Small intestine (tissue), 7 donors: ENCODE measurements around the gene DNAJC6. TPM values are rescaled to one million over a fixed set of nuclear protein-coding genes. Genes with fewer than 3 reads are reported as not detected.
"Not testable (repeated sequence)": the region's sequence is repeated elsewhere in the genome, so short reads cannot be mapped to it uniquely, and the experiment has no call there.

Experiments used
- DNase-seq, 2 donors: peaks; one replicate each; pipeline versions ENCODE4 v3.0.0 to v3.0.0-alpha.2; 2013
- FAIRE-seq: peaks from 2 replicates; lab custom pipeline; 2012; peaks lifted over from hg19 to GRCh38; lab: Jason Lieb, UNC
- H3K27ac ChIP-seq, 3 donors: one replicate each; pipeline ENCODE4 v1.5.1; 2013; ENCODE audit warnings: low read length in 2 of 3, mild to moderate bottlenecking in 2 of 3, control low read depth in 1 of 3, inconsistent platforms in 1 of 3, low read depth in 1 of 3, moderate library complexity in 1 of 3
- H3K27me3 ChIP-seq, 3 donors: one replicate each; pipeline ENCODE4 v1.6.1; 2013; ENCODE audit warnings: low read length in 3 of 3, inconsistent platforms in 1 of 3; ENCODE audit not compliant: control insufficient read depth in 3 of 3, insufficient read depth in 3 of 3
- H3K36me3 ChIP-seq, 3 donors: one replicate each; pipeline ENCODE4 v1.6.1; 2013; ENCODE audit warnings: low read length in 3 of 3, inconsistent platforms in 1 of 3, low read depth in 1 of 3, mild to moderate bottlenecking in 1 of 3, moderate library complexity in 1 of 3; ENCODE audit not compliant: control insufficient read depth in 3 of 3, insufficient read depth in 2 of 3
- H3K4me1 ChIP-seq, 3 donors: one replicate each; pipeline ENCODE4 v1.6.1; 2013; ENCODE audit warnings: low read length in 2 of 3, inconsistent platforms in 1 of 3, low read depth in 1 of 3, mild to moderate bottlenecking in 1 of 3, moderate library complexity in 1 of 3; ENCODE audit not compliant: control insufficient read depth in 3 of 3, insufficient read depth in 2 of 3
- H3K4me3 ChIP-seq, 3 donors: one replicate each; pipeline ENCODE4 v1.5.1; 2013; ENCODE audit warnings: low read length in 3 of 3, control low read depth in 1 of 3, inconsistent platforms in 1 of 3, low read depth in 1 of 3, mild to moderate bottlenecking in 1 of 3, moderate library complexity in 1 of 3
- H3K9me3 ChIP-seq, 2 donors: one replicate each; pipeline ENCODE4 v1.6.1; 2013; ENCODE audit warnings: low read depth in 1 of 2, low read length in 1 of 2; ENCODE audit not compliant: control insufficient read depth in 2 of 2, insufficient read depth in 1 of 2
- WGBS, 3 donors: extraction: QIAGEN DNeasy Blood & Tissue Kit; methylation state at CpG; one replicate each; pipeline ENCODE4 v1.1.7; 2013; 5-methylcytosine and 5-hydroxymethylcytosine counted together
- polyA plus RNA-seq, 4 donors: library from polyadenylated mRNA; stranded (reverse) in 3 of 4; unstranded in 1 of 4; fragments of 200-250 nt in 3 of 4; fragments of 120-200 nt in 1 of 4; gene quantifications; one replicate each; pipeline versions ENCODE4 v1.2.1 to v1.2.3, GENCODE V29; 2013
- donor health status: healthy with polysubstance abuse.
- donor health status: control.
- donor health status: control.
- donor health status: Bipolar disorder and iron deficiency.
- donor health status: healthy.

DNAJC6 gene
- polyA plus RNA-seq, 4 donors = 0.22 to 3.1 (median 1.4) TPM

- Histone ChIP-seq H3K27ac (no peak overlapping the region), H3K36me3 (no peaks in the 10 kb centered on the region), H3K4me1 (no peaks in the 10 kb centered on the region), H3K27me3 (peaks cover 0 to 3% (median 0%) of the 10 kb centered on the region in 3 donors), H3K9me3 (no peaks in the 10 kb centered on the region), H3K4me3 (no peak overlapping the region)
- FAIRE-seq (no peak), DNase-seq (no peak)
- WGBS, 3 donors = 53 to 80% (median 69%) methylated on average over 5 of the region's 5 CpGs
Observed at GRCh38 chr1:65279070-65279779, 30.1 kb upstream of the DNAJC6 start.

- H3K4me1 ChIP-seq = no peaks in the 10 kb centered on the region
- H3K27me3 ChIP-seq = peaks cover 0 to 3% (median 0%) of the 10 kb centered on the region in 3 donors
- no peaks in the 10 kb centered on the region for H3K9me3 ChIP-seq
- H3K36me3 ChIP-seq = no peaks in the 10 kb centered on the region
- H3K4me3 ChIP-seq = no peak overlapping the region
- FAIRE-seq (no peak), DNase-seq (no peak)
- H3K27ac ChIP-seq = no peak overlapping the region
- WGBS, 3 donors = 78 to 90% (median 90%) methylated on average over 6 of the region's 6 CpGs
Observed at GRCh38 chr1:65281846-65282245, 27.5 kb upstream of the DNAJC6 start.

GRCh38 chr1:65284229-65284628, 25.1 kb upstream of the DNAJC6 start:
- 81 to 87% (median 86%) methylated on average over 3 of the region's 3 CpGs for WGBS, 3 donors
- H3K4me1 ChIP-seq = no peaks in the 10 kb centered on the region
- H3K27ac ChIP-seq = no peak overlapping the region
- H3K36me3 ChIP-seq = no peaks in the 10 kb centered on the region
- H3K4me3 ChIP-seq = no peak overlapping the region
- FAIRE-seq = no peak
- no peaks in the 10 kb centered on the region for H3K9me3 ChIP-seq
- H3K27me3 ChIP-seq = no peaks in the 10 kb centered on the region
- no peak for DNase-seq

GRCh38 chr1:65289449-65289848, 19.9 kb upstream of the DNAJC6 start:
- no peak overlapping the region for H3K4me3 ChIP-seq
- no peaks in the 10 kb centered on the region for H3K36me3 ChIP-seq
- FAIRE-seq (no peak), DNase-seq (no peak)
- H3K27ac ChIP-seq = no peak overlapping the region
- H3K27me3 ChIP-seq = no peaks in the 10 kb centered on the region
- H3K4me1 ChIP-seq = no peaks in the 10 kb centered on the region
- no peaks in the 10 kb centered on the region for H3K9me3 ChIP-seq

- not testable (repeated sequence) for H3K4me1 ChIP-seq, H3K9me3 ChIP-seq, FAIRE-seq, DNase-seq, H3K27ac ChIP-seq, H3K36me3 ChIP-seq, H3K27me3 ChIP-seq, H3K4me3 ChIP-seq
- WGBS, 3 donors = 86 to 89% (median 87%) methylated on average over 9 of the region's 9 CpGs
Observed at GRCh38 chr1:65291818-65292217, 17.5 kb upstream of the DNAJC6 start.

GRCh38 chr1:65292861-65293593, 16.3 kb upstream of the DNAJC6 start:
- no peaks in the 10 kb centered on the region for H3K27me3 ChIP-seq
- 69 to 83% (median 78%) methylated on average over 2 of the region's 2 CpGs for WGBS, 3 donors
- no peak overlapping the region for H3K4me3 ChIP-seq
- FAIRE-seq = no peak
- no peaks in the 10 kb centered on the region for H3K4me1 ChIP-seq
- H3K36me3 ChIP-seq = no peaks in the 10 kb centered on the region
- H3K9me3 ChIP-seq = no peaks in the 10 kb centered on the region
- no peak for DNase-seq
- no peak overlapping the region for H3K27ac ChIP-seq

GRCh38 chr1:65297706-65298105, 11.6 kb upstream of the DNAJC6 start:
- WGBS, 3 donors = 73 to 75% (median 74%) methylated on average over 4 of the region's 4 CpGs

GRCh38 chr1:65299328-65299727, 10.0 kb upstream of the DNAJC6 start:
- 19 to 59% (median 57%) methylated on average over 1 of the region's 1 CpG for WGBS, 3 donors
- FAIRE-seq (no peak), DNase-seq (no peak)
- no peaks in the 10 kb centered on the region for H3K9me3 ChIP-seq
- no peak overlapping the region for H3K4me3 ChIP-seq
- no peak overlapping the region for H3K27ac ChIP-seq
- H3K27me3 ChIP-seq = no peaks in the 10 kb centered on the region
- H3K36me3 ChIP-seq = no peaks in the 10 kb centered on the region
- no peaks in the 10 kb centered on the region for H3K4me1 ChIP-seq

More at GRCh38 chr1:65297706-65298105, 11.6 kb upstream of the DNAJC6 start:
- no peak overlapping the region for H3K27ac ChIP-seq
- no peaks in the 10 kb centered on the region for H3K36me3 ChIP-seq
- DNase-seq = no peak
- H3K4me3 ChIP-seq = no peak overlapping the region
- H3K27me3 ChIP-seq = no peaks in the 10 kb centered on the region
- H3K4me1 ChIP-seq = no peaks in the 10 kb centered on the region
- no peak for FAIRE-seq
- H3K9me3 ChIP-seq = no peaks in the 10 kb centered on the region
